ENCODE results near the gene UBE2O.

DNA sequence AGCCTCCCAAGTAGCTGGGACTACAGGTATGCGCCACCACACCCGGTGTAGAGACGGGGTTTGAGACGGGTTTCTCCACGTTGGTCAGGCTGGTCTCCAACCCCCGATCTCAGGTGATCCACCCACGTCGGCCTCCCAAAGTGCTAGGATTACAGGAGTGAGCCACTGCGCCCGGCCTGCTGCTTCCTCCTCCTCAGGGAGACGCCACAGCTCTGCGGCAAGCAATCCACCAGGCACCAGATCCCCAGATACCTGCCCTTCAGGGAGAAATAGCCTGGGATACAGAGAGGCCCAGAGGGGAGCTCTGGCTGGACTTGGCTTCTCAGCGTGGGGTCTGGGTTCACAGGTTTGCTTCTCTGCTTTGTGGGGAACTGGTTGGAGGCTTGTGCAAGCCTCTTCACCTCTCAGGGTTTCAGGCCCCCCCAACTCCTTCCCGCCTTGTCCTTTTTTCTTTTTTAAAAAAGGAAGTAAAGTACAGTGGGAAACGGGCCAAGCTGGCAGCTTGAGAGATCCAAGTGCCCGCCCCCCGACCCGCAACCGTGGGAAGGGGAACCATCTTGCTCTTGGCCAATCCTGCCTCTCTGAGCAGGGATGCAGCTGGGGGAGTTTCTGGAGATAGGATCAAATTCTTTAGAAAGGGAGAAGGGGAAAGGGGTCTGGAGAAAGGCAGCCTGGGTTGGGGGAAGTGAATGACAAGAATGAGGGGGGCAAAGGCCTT lies 71.2 kb downstream of the UBE2O start:
- TF ChIP-seq ESRRG (CRISPR knock-in tag; IDR thresholded peaks at IDR 0.05): no peak
- TF ChIP-seq, protein P1, sequence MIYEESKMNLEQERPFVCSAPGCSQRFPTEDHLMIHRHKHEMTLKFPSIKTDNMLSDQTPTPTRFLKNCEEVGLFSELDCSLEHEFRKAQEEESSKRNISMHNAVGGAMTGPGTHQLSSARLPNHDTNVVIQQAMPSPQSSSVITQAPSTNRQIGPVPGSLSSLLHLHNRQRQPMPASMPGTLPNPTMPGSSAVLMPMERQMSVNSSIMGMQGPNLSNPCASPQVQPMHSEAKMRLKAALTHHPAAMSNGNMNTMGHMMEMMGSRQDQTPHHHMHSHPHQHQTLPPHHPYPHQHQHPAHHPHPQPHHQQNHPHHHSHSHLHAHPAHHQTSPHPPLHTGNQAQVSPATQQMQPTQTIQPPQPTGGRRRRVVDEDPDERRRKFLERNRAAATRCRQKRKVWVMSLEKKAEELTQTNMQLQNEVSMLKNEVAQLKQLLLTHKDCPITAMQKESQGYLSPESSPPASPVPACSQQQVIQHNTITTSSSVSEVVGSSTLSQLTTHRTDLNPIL (CRISPR knock-in tag; IDR thresholded peaks at IDR 0.05; ENCODE audit: low read depth): no peak
- TF ChIP-seq CSDC2 (CRISPR knock-in tag; IDR thresholded peaks at IDR 0.05): no peak
- no peak for TF ChIP-seq BACH2 (CRISPR knock-in tag; IDR thresholded peaks at IDR 0.05; ENCODE audit: borderline replicate concordance)
- no peak for TF ChIP-seq GLIS3 (CRISPR knock-in tag; IDR thresholded peaks at IDR 0.05)
- TF ChIP-seq PPARA (CRISPR knock-in tag; IDR thresholded peaks at IDR 0.05; ENCODE audit: borderline replicate concordance): no peak
- TF ChIP-seq, protein P2, sequence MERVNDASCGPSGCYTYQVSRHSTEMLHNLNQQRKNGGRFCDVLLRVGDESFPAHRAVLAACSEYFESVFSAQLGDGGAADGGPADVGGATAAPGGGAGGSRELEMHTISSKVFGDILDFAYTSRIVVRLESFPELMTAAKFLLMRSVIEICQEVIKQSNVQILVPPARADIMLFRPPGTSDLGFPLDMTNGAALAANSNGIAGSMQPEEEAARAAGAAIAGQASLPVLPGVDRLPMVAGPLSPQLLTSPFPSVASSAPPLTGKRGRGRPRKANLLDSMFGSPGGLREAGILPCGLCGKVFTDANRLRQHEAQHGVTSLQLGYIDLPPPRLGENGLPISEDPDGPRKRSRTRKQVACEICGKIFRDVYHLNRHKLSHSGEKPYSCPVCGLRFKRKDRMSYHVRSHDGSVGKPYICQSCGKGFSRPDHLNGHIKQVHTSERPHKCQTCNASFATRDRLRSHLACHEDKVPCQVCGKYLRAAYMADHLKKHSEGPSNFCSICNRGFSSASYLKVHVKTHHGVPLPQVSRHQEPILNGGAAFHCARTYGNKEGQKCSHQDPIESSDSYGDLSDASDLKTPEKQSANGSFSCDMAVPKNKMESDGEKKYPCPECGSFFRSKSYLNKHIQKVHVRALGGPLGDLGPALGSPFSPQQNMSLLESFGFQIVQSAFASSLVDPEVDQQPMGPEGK (CRISPR knock-in tag; IDR thresholded peaks at IDR 0.05; ENCODE audit: borderline replicate concordance): no peak
